Measurements from ENCODE around the gene LIG3. TPM values are rescaled to one million over a fixed set of nuclear protein-coding genes. Genes with fewer than 3 reads are reported as not detected.

Gene LIG3
- total and polyA plus RNA-seq, 2 experiments from 2014 or later: 16.4 to 119 TPM

DNA sequence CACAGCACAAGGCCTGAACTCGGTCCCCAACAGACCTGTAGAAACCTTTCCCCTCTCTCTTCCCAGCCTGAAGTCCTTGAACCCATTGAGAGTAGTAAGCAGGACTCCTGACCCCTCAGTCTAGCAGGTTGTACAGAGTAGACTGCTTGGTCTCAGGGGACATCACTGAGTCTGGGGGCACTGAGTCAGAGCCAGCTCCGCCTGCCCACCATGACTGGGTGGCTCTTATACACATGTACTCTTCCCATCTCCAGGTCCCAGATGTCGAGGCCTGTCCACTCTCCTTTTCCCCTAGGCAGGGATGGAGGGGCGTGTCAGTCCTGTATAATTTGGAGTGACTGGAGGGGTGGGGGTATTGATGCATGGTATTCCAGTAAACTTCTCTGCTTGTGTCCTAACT lies 23.5 kb downstream of the LIG3 start (continued):
- TF ChIP-seq JUNB (IDR thresholded peaks at IDR 0.05; ENCODE audit: unreplicated experiment) (no peak), CREB1 (CRISPR knock-in tag; IDR thresholded peaks at IDR 0.05; ENCODE audit: low read depth) (no peak), NANOG (IDR thresholded peaks at IDR 0.05; ENCODE audit: borderline replicate concordance) (no peak)
- TF ChIP-seq, protein P1, sequence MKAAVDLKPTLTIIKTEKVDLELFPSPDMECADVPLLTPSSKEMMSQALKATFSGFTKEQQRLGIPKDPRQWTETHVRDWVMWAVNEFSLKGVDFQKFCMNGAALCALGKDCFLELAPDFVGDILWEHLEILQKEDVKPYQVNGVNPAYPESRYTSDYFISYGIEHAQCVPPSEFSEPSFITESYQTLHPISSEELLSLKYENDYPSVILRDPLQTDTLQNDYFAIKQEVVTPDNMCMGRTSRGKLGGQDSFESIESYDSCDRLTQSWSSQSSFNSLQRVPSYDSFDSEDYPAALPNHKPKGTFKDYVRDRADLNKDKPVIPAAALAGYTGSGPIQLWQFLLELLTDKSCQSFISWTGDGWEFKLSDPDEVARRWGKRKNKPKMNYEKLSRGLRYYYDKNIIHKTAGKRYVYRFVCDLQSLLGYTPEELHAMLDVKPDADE (IDR thresholded peaks at IDR 0.05): no peak

DNA sequence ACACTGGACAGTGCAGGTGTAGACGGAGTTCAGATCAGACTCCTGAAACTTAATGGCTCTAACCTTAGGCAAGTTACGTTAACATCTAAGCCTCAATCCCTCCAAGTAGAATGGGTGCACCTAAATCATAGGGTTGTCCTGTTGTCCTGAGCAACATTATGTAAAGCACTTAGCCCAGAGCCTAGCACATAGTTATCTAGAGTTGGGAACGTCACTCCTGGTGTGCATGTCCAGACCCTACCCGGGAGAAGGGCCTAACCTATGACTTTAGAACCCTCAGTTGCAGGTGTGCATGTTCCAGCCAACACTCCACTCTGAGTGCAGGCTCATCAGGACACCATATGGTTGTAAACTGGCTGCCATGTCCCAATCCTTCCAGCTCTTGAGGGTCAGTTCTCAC lies 26.0 kb downstream of the LIG3 start:
- Mint-ChIP-seq H3K36me3 (ENCODE audit: low read depth) (peaks cover 75% of the 10 kb centered on the region), H3K27me3 (ENCODE audit: insufficient read depth, low read depth, poor library complexity) (peaks cover 9% of the 10 kb centered on the region)

DNA sequence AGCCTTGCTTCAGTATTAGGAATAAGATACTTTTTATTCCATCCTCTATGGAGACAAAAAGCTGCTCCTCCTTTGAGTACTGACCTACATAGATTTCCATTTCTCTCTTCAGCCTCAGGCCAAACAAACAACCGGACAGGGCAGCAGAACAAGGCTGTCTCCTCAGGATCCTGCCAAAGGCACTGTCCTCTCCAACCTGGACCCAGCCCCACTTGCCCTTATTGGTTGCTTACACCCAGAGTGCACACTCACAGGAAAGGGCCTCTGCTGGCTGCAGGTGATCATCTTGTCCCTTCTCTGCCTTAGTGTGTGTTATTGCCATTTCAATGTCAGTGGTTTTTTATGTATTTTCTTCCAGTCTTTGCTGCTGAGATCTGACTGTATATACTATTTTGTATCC lies 26.6 kb downstream of the LIG3 start:
- no peak for ATAC-seq
- H4K20me1 ChIP-seq (replicated peaks; ENCODE audit: insufficient read depth): peaks cover 3% of the 10 kb centered on the region
- H3K4me2 ChIP-seq: no peak overlapping the region
- no peaks in the 10 kb centered on the region for H3K27me3 ChIP-seq (ENCODE audit: insufficient read depth)
- Mint-ChIP-seq H3K9me3 (no peaks in the 10 kb centered on the region), H3K36me3 (ENCODE audit: low read depth) (peaks cover 70% of the 10 kb centered on the region), H3K4me3 (no peak overlapping the region), H3K27ac (no peak overlapping the region), H3K27me3 (ENCODE audit: insufficient read depth, low read depth, poor library complexity) (peaks cover 9% of the 10 kb centered on the region), H3K4me1 (peaks cover 14% of the 10 kb centered on the region)
- peaks cover 6% of the 10 kb centered on the region for H3K4me1 ChIP-seq (ENCODE audit: insufficient read depth)
- H3F3A ChIP-seq (replicated peaks; ENCODE audit: low read depth): no peaks in the 10 kb centered on the region
- H3K4me3 ChIP-seq: no peak overlapping the region
- H3K36me3 ChIP-seq (ENCODE audit: insufficient read depth): peaks cover 8% of the 10 kb centered on the region; the same call in 1 of the 2 replicates
- no peak for DNase-seq (ENCODE audit: low spot score)
- H3K79me2 ChIP-seq (replicated peaks; ENCODE audit: insufficient read depth): no peaks in the 10 kb centered on the region
- H3K27ac ChIP-seq (ENCODE audit: low read depth): peak overlapping the region; percentile 66; the same call in 1 of the 2 replicates
- no peaks in the 10 kb centered on the region for H3K9me2 ChIP-seq (ENCODE audit: insufficient read depth)
- no peak overlapping the region for H2AFZ ChIP-seq
- no peak for TF ChIP-seq ZNF114 (CRISPR knock-in tag; IDR thresholded peaks at IDR 0.05)
- no peak for TF ChIP-seq EZH2 (IDR thresholded peaks at IDR 0.05; ENCODE audit: low read depth, unreplicated experiment)
- TF ChIP-seq, protein P2, sequence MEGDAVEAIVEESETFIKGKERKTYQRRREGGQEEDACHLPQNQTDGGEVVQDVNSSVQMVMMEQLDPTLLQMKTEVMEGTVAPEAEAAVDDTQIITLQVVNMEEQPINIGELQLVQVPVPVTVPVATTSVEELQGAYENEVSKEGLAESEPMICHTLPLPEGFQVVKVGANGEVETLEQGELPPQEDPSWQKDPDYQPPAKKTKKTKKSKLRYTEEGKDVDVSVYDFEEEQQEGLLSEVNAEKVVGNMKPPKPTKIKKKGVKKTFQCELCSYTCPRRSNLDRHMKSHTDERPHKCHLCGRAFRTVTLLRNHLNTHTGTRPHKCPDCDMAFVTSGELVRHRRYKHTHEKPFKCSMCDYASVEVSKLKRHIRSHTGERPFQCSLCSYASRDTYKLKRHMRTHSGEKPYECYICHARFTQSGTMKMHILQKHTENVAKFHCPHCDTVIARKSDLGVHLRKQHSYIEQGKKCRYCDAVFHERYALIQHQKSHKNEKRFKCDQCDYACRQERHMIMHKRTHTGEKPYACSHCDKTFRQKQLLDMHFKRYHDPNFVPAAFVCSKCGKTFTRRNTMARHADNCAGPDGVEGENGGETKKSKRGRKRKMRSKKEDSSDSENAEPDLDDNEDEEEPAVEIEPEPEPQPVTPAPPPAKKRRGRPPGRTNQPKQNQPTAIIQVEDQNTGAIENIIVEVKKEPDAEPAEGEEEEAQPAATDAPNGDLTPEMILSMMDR (conservative IDR thresholded peaks at IDR 0.05; ENCODE audit: low read depth in 2 of 2): no peak
- TF ChIP-seq, protein P1 (IDR thresholded peaks at IDR 0.05): no peak
- TF ChIP-seq, protein P3, sequence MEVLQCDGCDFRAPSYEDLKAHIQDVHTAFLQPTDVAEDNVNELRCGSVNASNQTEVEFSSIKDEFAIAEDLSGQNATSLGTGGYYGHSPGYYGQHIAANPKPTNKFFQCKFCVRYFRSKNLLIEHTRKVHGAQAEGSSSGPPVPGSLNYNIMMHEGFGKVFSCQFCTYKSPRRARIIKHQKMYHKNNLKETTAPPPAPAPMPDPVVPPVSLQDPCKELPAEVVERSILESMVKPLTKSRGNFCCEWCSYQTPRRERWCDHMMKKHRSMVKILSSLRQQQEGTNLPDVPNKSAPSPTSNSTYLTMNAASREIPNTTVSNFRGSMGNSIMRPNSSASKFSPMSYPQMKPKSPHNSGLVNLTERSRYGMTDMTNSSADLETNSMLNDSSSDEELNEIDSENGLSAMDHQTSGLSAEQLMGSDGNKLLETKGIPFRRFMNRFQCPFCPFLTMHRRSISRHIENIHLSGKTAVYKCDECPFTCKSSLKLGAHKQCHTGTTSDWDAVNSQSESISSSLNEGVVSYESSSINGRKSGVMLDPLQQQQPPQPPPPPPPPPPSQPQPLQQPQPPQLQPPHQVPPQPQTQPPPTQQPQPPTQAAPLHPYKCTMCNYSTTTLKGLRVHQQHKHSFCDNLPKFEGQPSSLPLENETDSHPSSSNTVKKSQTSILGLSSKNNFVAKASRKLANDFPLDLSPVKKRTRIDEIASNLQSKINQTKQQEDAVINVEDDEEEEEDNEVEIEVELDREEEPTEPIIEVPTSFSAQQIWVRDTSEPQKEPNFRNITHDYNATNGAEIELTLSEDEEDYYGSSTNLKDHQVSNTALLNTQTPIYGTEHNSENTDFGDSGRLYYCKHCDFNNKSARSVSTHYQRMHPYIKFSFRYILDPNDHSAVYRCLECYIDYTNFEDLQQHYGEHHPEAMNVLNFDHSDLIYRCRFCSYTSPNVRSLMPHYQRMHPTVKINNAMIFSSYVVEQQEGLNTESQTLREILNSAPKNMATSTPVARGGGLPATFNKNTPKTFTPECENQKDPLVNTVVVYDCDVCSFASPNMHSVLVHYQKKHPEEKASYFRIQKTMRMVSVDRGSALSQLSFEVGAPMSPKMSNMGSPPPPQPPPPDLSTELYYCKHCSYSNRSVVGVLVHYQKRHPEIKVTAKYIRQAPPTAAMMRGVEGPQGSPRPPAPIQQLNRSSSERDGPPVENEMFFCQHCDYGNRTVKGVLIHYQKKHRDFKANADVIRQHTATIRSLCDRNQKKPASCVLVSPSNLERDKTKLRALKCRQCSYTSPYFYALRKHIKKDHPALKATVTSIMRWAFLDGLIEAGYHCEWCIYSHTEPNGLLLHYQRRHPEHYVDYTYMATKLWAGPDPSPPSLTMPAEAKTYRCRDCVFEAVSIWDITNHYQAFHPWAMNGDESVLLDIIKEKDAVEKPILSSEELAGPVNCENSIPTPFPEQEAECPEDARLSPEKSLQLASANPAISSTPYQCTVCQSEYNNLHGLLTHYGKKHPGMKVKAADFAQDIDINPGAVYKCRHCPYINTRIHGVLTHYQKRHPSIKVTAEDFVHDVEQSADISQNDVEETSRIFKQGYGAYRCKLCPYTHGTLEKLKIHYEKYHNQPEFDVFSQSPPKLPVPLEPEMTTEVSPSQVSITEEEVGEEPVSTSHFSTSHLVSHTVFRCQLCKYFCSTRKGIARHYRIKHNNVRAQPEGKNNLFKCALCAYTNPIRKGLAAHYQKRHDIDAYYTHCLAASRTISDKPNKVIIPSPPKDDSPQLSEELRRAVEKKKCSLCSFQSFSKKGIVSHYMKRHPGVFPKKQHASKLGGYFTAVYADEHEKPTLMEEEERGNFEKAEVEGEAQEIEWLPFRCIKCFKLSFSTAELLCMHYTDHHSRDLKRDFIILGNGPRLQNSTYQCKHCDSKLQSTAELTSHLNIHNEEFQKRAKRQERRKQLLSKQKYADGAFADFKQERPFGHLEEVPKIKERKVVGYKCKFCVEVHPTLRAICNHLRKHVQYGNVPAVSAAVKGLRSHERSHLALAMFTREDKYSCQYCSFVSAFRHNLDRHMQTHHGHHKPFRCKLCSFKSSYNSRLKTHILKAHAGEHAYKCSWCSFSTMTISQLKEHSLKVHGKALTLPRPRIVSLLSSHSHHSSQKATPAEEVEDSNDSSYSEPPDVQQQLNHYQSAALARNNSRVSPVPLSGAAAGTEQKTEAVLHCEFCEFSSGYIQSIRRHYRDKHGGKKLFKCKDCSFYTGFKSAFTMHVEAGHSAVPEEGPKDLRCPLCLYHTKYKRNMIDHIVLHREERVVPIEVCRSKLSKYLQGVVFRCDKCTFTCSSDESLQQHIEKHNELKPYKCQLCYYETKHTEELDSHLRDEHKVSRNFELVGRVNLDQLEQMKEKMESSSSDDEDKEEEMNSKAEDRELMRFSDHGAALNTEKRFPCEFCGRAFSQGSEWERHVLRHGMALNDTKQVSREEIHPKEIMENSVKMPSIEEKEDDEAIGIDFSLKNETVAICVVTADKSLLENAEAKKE (CRISPR knock-in tag; IDR thresholded peaks at IDR 0.05): no peak
- TF ChIP-seq NANOG (IDR thresholded peaks at IDR 0.05; ENCODE audit: borderline replicate concordance): no peak
- TF ChIP-seq STAT1 (IDR thresholded peaks at IDR 0.05; ENCODE audit: unreplicated experiment): no peak
- no peak for TF ChIP-seq JUNB (IDR thresholded peaks at IDR 0.05; ENCODE audit: unreplicated experiment)

More for the DNA sequence above, 26.0 kb downstream of the LIG3 start:
- Histone ChIP-seq H3K9me2 (ENCODE audit: insufficient read depth) (no peaks in the 10 kb centered on the region), H3K36me3 (ENCODE audit: insufficient read depth) (peaks cover 12% of the 10 kb centered on the region; the same call in 1 of the 2 replicates), H3K4me3 (no peak overlapping the region), H3F3A (replicated peaks; ENCODE audit: low read depth) (no peaks in the 10 kb centered on the region), H2AFZ (no peak overlapping the region), H3K4me2 (no peak overlapping the region), H3K79me2 (replicated peaks; ENCODE audit: insufficient read depth) (no peaks in the 10 kb centered on the region), H3K27ac (ENCODE audit: low read depth) (no peak overlapping the region), H3K27me3 (ENCODE audit: insufficient read depth) (no peaks in the 10 kb centered on the region), H3K4me1 (ENCODE audit: insufficient read depth) (peaks cover 6% of the 10 kb centered on the region), H4K20me1 (replicated peaks; ENCODE audit: insufficient read depth) (peaks cover 2% of the 10 kb centered on the region)
- Mint-ChIP-seq H3K9me3 (no peaks in the 10 kb centered on the region), H3K4me3 (no peak overlapping the region), H3K27ac (no peak overlapping the region), H3K4me1 (peaks cover 7% of the 10 kb centered on the region)
- TF ChIP-seq ZNF331 (CRISPR knock-in tag; IDR thresholded peaks at IDR 0.05; ENCODE audit: low read depth): no peak
- no peak for TF ChIP-seq ZNF114 (CRISPR knock-in tag; IDR thresholded peaks at IDR 0.05)
- DNase-seq (ENCODE audit: low spot score) (no peak), ATAC-seq (no peak)
